GM18511 (cell line): ENCODE data around the gene BBIP1.
A peak's percentile ranks its signal among the peaks of the same experiment; 100 is the strongest.

ENCODE experiments used
- ATAC-seq: cut with Tn5 transposase; IDR thresholded peaks from one replicate; pipeline ENCODE4 v1.9.1; 2021; ENCODE audit warnings: mild to moderate bottlenecking, moderate library complexity; ENCODE audit not compliant: unreplicated experiment

BBIP1 gene

GRCh38 chr10:110918643-110919348, at the start of gene BBIP1:
Gene BBIP1, minus strand, starts transcription at chr10:110919180. Its CDS starts 1,023 bp downstream, at chr10:110918157.
- peak; percentile 81 for ATAC-seq

- ATAC-seq: peak; percentile 47
Observed at GRCh38 chr10:110967645-110968044, 48.7 kb upstream of the BBIP1 start.

GRCh38 chr10:110967009-110967630, 48.1 kb upstream of the BBIP1 start:
- ATAC-seq: no peak

GRCh38 chr10:110966146-110966545, 47.2 kb upstream of the BBIP1 start:
- ATAC-seq: no peak

GRCh38 chr10:110965216-110965615, 46.2 kb upstream of the BBIP1 start:
- no peak for ATAC-seq

- ATAC-seq: no peak
Observed at GRCh38 chr10:110964681-110965080, 45.7 kb upstream of the BBIP1 start.

GRCh38 chr10:110963162-110963561, 44.2 kb upstream of the BBIP1 start:
- ATAC-seq: no peak

GRCh38 chr10:110962443-110962842, 43.5 kb upstream of the BBIP1 start:
- no peak for ATAC-seq

GRCh38 chr10:110960333-110960712, 41.3 kb upstream of the BBIP1 start:
- no peak for ATAC-seq

- ATAC-seq: no peak
Observed at GRCh38 chr10:110959379-110960332, 40.7 kb upstream of the BBIP1 start.

- no peak for ATAC-seq
Observed at GRCh38 chr10:110957606-110958005, 38.6 kb upstream of the BBIP1 start.

GRCh38 chr10:110951381-110951780, 32.4 kb upstream of the BBIP1 start:
- ATAC-seq: no peak

GRCh38 chr10:110947061-110947595, 28.1 kb upstream of the BBIP1 start:
- no peak for ATAC-seq

GRCh38 chr10:110946496-110946895, 27.5 kb upstream of the BBIP1 start:
- ATAC-seq: no peak

GRCh38 chr10:110944792-110945396, 25.9 kb upstream of the BBIP1 start:
- no peak for ATAC-seq

GRCh38 chr10:110939419-110939818, 20.4 kb upstream of the BBIP1 start:
- ATAC-seq: no peak

- no peak for ATAC-seq
Observed at GRCh38 chr10:110936757-110937156, 17.8 kb upstream of the BBIP1 start.

GRCh38 chr10:110932505-110933180, 13.7 kb upstream of the BBIP1 start:
- no peak for ATAC-seq

GRCh38 chr10:110931769-110932381, 12.9 kb upstream of the BBIP1 start:
- ATAC-seq: no peak

- no peak for ATAC-seq
Observed at GRCh38 chr10:110927461-110927860, 8.5 kb upstream of the BBIP1 start.
